Measurements from ENCODE around the gene HOXA6.

HOXA6 gene

GRCh38 chr7:27172823-27173510 lies 25.4 kb upstream of the HOXA6 start:
- peak; percentile 72 for DNase-seq (ENCODE audit: low spot score)

DNA sequence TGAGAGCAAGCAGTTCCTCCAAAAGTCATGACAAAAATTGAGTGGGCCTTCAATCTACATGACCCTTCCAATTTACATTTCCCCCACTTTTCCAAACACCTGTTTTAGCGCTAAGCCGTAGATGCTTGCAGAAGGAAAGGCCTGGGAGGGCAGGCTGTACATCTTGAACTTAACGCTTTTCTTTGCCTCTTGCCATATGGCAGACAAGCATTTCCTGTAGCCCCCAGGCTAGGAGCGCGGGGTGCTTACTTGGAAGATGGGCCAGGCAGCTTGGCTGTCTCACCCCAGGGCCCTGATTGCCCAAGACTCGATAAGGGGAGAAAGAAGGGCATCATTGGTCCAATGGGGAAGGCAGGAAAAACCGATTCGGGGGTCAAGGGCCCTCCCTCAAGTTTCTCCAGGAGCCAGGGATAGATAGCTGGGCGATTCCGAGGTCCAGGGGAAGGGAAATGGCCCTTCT lies 24.8 kb upstream of the HOXA6 start:
- DNase-seq (ENCODE audit: low spot score) = no peak

DNA sequence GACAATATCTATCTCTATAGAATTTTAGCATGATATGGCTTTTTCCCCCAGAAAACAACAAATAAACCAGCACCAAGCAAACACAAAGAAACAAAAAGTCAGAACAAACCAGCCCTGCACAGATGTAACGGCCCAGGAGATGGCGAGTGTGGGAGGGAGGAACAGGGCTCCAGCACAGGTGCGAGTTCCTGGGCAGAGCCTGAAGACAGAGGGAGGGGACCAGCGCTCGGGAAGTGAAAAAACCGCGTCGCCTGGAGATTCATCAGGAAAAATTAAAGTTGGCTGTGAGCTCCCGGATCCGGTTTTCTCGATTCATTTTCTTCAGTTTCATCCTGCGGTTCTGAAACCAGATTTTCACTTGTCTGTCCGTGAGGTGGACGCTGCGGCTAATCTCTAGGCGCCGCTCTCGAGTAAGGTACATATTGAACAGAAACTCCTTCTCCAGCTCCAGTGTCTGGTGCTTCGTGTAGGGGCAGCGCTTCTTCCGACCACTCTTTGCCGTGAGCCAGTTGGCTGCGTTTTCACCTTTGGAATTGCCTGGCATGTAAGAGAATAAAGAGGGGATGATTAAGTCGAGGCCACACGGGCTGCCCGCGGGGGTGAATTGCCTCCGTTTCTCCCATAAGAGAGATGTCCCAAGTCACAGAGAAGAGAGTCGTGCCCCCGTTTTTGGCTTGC lies 24.2 kb upstream of the HOXA6 start:
- no peak for DNase-seq (ENCODE audit: low spot score)

DNA sequence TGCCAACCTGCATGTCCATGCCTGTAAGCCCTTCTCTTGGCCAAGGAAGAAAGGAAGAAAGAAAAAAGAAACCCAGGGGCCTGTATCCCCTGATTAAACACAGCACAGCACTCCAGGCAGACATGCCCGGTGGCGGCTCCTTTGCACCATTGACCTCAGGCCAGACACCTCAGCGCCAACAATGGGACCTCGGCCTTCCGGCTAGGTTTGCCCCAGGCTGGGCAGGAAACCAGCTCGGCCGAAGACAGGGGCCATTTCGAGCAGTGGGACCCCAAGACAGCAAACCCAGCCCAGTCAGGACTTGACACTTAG lies 23.7 kb upstream of the HOXA6 start:
- DNase-seq (ENCODE audit: low spot score) = peak; percentile 27

- no peak for DNase-seq (ENCODE audit: low spot score)
Observed at GRCh38 chr7:27170426-27171324, 23.1 kb upstream of the HOXA6 start.

DNA sequence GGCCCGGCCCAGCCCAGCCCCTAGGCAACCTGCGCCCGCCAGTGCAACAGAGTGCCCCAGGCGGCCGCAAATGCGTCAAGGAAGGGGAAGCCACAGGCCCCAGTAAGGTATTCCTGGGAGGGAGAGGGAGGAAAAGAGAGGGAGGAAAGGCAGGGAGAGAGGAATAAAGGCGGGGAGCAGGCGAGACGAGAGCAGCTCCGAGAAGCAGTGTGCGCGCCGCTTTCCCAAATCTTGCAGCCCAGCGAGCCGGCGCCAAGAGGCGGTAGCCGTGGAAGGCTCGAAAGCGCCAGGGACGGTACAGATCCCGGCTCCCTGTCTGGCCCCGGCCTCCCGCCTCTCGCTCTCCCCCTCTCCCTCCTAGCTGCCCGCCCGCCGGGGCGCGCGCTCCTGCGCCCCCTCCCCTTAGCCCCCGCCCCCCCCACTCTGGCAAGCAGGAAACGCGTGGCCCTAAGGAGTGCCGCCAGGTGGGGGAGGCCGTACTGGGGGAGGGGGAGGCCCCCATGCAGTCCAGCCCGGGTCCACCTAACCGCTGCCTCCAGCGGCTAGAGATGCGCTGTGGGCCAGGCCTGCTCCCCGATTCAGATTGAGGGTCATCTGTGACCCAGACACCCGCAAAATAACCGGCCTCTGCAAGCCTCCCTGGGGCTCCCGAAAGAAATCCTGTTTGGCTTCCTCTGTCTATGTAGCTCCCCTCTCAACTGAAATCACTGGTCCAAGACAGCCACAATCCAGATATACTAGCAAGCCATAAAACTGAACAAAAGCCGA lies 22.3 kb upstream of the HOXA6 start:
- DNase-seq (ENCODE audit: low spot score) = peak; percentile 23

GRCh38 chr7:27168265-27168947 lies 20.8 kb upstream of the HOXA6 start:
- peak; percentile 33 for DNase-seq (ENCODE audit: low spot score)

GRCh38 chr7:27167916-27168264 lies 20.3 kb upstream of the HOXA6 start:
- DNase-seq (ENCODE audit: low spot score) = peak; percentile 25

- DNase-seq (ENCODE audit: low spot score) = peak; percentile 27
Observed at GRCh38 chr7:27166531-27167505, 19.2 kb upstream of the HOXA6 start.

GRCh38 chr7:27165996-27166530 lies 18.5 kb upstream of the HOXA6 start:
- peak; percentile 21 for DNase-seq (ENCODE audit: low spot score)

GRCh38 chr7:27165089-27165995 lies 17.8 kb upstream of the HOXA6 start, which contains the start of gene HOXA9:
Gene HOXA9 (minus strand): TSS chr7:27165537. CDS start chr7:27165457, 80 bp downstream.
- DNase-seq (ENCODE audit: low spot score) = peak; percentile 85

DNA sequence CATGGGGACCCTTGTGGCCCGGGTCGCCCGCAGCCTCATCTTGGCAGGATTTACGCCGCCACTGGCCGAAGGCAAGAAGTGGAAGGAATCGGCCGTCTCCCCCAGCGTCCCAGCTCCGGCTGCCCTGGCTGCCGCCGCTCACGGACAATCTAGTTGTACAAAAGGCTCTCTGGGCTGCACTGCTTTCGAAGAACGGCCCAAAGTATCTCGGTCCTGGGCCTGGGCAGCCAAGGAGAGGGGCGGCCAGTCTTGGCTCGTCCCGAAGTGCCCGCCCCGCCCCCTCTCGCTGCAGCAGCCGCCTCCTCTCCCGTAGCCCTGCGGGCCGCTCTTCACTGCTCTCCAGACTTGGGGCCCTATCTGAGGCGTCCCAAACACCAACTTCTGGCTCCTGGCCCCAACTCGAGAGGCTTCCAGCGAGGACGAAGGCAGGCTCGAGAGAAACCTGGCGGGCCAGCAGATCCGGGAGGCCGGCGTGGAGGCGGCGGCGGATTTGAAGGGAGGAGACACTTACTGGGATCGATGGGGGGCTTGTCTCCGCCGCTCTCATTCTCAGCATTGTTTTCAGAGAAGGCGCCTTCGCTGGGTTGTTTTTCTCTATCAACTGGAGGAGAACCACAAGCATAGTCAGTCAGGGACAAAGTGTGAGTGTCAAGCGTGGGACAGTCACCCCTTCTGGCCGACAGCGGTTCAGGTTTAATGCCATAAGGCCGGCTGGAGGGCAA lies 17.0 kb upstream of the HOXA6 start:
- peak; percentile 33 for DNase-seq (ENCODE audit: low spot score)

DNA sequence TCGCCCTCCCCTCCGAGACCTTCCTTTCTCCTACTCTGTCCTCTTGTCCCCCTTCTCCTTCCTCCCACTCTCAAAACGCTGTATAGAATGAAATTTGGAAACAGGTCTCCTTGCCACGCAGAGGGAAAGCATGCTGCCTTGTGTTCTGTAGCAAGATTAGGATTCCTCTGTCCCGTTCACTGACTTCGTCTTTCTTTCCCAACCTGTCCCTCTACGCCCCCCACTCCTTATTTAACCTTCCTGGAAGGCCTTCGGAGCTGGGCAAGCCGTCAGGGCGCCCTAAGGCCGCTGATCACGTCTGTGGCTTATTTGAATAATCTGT lies 16.4 kb upstream of the HOXA6 start:
- DNase-seq (ENCODE audit: low spot score) = no peak

DNA sequence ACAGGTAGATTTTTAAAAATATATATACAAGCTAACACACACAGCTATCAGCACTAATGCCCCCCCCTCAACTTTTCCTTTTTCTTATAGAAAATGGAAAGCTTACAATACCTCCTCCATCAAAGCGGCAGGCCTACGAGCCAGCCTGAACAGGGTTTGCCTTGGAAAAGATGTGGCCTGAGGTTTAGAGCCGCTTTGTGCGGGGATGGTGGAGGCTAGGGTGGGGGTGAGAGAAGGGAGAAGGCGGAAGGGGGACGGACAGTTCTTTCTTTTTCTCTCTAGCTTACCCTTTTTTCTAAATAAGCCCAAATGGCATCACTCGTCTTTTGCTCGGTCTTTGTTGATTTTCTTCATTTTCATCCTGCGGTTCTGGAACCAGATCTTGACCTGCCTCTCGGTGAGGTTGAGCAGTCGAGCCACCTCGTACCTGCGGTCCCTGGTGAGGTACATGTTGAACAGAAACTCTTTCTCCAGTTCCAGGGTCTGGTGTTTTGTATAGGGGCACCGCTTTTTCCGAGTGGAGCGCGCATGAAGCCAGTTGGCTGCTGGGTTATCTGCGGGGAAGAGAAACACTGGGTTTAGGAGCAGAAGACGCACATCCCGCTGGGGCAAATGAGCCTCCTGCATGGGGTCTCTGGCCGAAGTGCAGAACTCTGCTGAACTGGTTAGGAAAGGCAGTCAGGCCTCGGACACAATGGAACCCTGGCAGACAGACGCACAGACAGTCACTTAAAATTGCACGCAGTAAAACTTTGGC lies 15.9 kb upstream of the HOXA6 start:
- DNase-seq (ENCODE audit: low spot score) = no peak

GRCh38 chr7:27162561-27163287 lies 15.2 kb upstream of the HOXA6 start:
- no peak for DNase-seq (ENCODE audit: low spot score)

DNA sequence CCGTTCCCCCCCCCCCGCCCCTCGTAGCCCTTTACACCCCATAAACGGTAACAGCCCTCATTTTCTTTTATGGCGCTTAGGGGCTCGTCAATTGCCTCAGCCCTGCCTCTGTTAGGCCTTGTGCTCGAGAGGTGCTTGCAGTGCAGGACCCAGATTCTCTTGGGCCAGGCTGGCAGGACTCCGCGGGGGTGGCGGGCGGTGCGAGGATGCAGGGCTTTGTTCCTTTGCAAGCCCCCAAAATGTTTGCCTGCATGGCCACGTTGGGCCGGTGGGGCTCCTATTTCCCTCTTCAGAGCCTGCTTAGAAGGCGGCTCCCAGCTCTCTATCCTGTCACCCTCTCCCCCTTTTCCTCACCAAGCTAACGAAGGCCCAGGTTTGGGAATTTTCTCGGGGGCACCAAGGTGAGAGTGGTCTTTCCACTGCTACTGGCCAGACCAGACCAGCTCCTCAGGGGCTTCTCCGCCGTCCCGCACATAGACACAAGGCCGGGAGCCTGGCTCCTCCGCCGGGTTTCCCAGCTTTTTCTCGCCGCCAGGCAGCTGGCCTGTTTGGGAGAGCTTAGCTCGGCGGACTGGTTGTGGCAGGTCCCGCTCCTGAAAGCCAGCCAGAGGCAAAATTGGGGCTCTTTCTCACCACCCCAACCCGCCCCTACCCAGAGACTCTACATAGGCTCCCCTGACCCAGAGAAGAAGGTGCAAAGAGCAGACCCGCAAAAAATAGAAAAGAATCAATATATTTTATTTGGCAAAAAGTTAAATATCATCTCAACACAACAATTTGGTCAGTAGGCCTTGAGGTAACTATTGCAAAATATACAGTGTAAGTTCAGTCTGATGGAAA lies 14.4 kb upstream of the HOXA6 start:
- peak; percentile 21 for DNase-seq (ENCODE audit: low spot score)
